MV-4-11 (cell line): ENCODE data around the gene WDR5.

ENCODE experiments used
- DNase-seq: peaks from one replicate; lab custom pipeline; 2025; lab: John Stamatoyannopoulos, UW

WDR5 gene

GRCh38 chr9:134132208-134132870 lies 3.5 kb upstream of the WDR5 start:
- DNase-seq, result no peak

- no peak for DNase-seq
Observed at GRCh38 chr9:134134949-134135342, 936 bp upstream of the WDR5 start.

GRCh38 chr9:134136118-134136995 lies 475 bp downstream of the WDR5 start:
- DNase-seq, result no peak

GRCh38 chr9:134136996-134137299 lies 1.1 kb downstream of the WDR5 start:
- no peak for DNase-seq

GRCh38 chr9:134138292-134138691 lies 2.4 kb downstream of the WDR5 start:
- no peak for DNase-seq

GRCh38 chr9:134139081-134139480 lies 3.2 kb downstream of the WDR5 start:
- no peak for DNase-seq

- no peak for DNase-seq
Observed at GRCh38 chr9:134141906-134142305, 6.0 kb downstream of the WDR5 start.

- DNase-seq, result no peak
Observed at GRCh38 chr9:134144801-134145200, 8.9 kb downstream of the WDR5 start.

GRCh38 chr9:134145262-134145661 lies 9.4 kb downstream of the WDR5 start:
- DNase-seq, result no peak

GRCh38 chr9:134146774-134147493 lies 11.1 kb downstream of the WDR5 start:
- DNase-seq, result no peak

GRCh38 chr9:134149380-134149779 lies 13.5 kb downstream of the WDR5 start:
- DNase-seq, result peak; percentile 34

GRCh38 chr9:134150557-134151214 lies 14.8 kb downstream of the WDR5 start:
- DNase-seq, result peak; percentile 31

GRCh38 chr9:134152022-134152448 lies 16.2 kb downstream of the WDR5 start:
- no peak for DNase-seq

GRCh38 chr9:134152488-134152887 lies 16.6 kb downstream of the WDR5 start:
- no peak for DNase-seq

- no peak for DNase-seq
Observed at GRCh38 chr9:134153450-134153849, 17.6 kb downstream of the WDR5 start.

GRCh38 chr9:134154262-134154701 lies 18.4 kb downstream of the WDR5 start:
- no peak for DNase-seq

GRCh38 chr9:134155812-134156377 lies 20.0 kb downstream of the WDR5 start:
- no peak for DNase-seq

- no peak for DNase-seq
Observed at GRCh38 chr9:134156564-134157377, 20.9 kb downstream of the WDR5 start.

- no peak for DNase-seq
Observed at GRCh38 chr9:134157378-134157885, 21.6 kb downstream of the WDR5 start.

- DNase-seq, result no peak
Observed at GRCh38 chr9:134158242-134158641, 22.4 kb downstream of the WDR5 start.
